ENCODE results near the gene SHROOM3.

DNA sequence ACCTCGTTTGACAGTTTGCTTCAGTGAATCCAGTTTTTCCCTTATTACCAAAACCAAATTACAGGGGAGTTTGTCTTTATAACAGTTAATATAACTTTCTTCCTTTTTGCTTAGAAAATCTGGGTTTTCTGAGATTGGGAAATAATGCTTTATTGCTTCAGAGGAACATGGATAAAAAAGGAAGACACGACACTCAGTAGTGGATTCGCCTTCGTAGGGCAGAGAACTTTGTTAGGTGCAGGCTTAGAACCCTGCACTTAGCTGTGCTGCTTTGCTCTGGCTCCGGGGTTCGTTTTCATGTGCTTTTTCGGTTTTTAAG, 274.7 kb downstream of the SHROOM3 start:
- TF ChIP-seq CTCF (IDR thresholded peaks at IDR 0.05) (no peak), POLR2AphosphoS5 (IDR thresholded peaks at IDR 0.05) (no peak)

Data from stomach (tissue), 4 donors.